Neuronal stem cell (in vitro differentiated cells): ENCODE measurements around the gene CSF1R. TPM values are rescaled to one million over a fixed set of nuclear protein-coding genes. Genes with fewer than 3 reads are reported as not detected.

ENCODE experiments used
- small RNA-seq: library from polyadenylated mRNA; stranded (forward); fragments of <200 nt; extraction: miRNeasy Mini kit (QIAGEN cat#:217004); gene quantifications from one replicate; pipeline ENCODE3, GENCODE V24; 2013; ENCODE audit not compliant: insufficient read depth

The CSF1R gene

Small RNA genes lying within 50 kb of the gene (small RNA-seq; reads per million reads assigned to genes)
- gene RF00019 = not detected
